Measurements from ENCODE around the gene GNPNAT1. TPM values are rescaled to one million over a fixed set of nuclear protein-coding genes. Genes with fewer than 3 reads are reported as not detected.
"Not testable (repeated sequence)": the region's sequence is repeated elsewhere in the genome, so short reads cannot be mapped to it uniquely, and the experiment has no call there.

GNPNAT1 gene
- total RNA-seq, 1 donor: 35.5 TPM

GRCh38 chr14:52776816-52777215 lies 14.6 kb downstream of the GNPNAT1 start:
- Histone ChIP-seq H3K4me2 (ENCODE audit: insufficient read depth, low read length) (no peak overlapping the region), H2AFZ (ENCODE audit: low read length) (no peak overlapping the region), H3K4me1 (ENCODE audit: insufficient read depth, low read length) (no peaks in the 10 kb centered on the region), H3K9me3 (ENCODE audit: low read depth, low read length) (no peaks in the 10 kb centered on the region), H4K20me1 (ENCODE audit: insufficient read depth, low read length) (no peaks in the 10 kb centered on the region), H3K27ac (ENCODE audit: low read depth, low read length) (no peak overlapping the region), H3K27me3 (ENCODE audit: insufficient read depth, low read length) (no peaks in the 10 kb centered on the region), H3K4me3 (ENCODE audit: insufficient read depth, low read length) (no peak overlapping the region), H3K36me3 (ENCODE audit: insufficient read depth, low read length) (peaks cover 55% of the 10 kb centered on the region), H3K79me2 (ENCODE audit: insufficient read depth, low read length) (no peaks in the 10 kb centered on the region)
- DNase-seq (ENCODE audit: insufficient read length, low spot score, missing footprints): peak; percentile 27
- no peak for TF ChIP-seq CTCF (IDR thresholded peaks at IDR 0.05; ENCODE audit: extremely low read depth, low read depth, low read length)

- H3K4me2 ChIP-seq (ENCODE audit: insufficient read depth, low read length): no peak overlapping the region
- H3K36me3 ChIP-seq (ENCODE audit: insufficient read depth, low read length): peaks cover 15% of the 10 kb centered on the region
- no peak overlapping the region for H3K27ac ChIP-seq (ENCODE audit: low read depth, low read length)
- no peaks in the 10 kb centered on the region for H3K27me3 ChIP-seq (ENCODE audit: insufficient read depth, low read length)
- no peak overlapping the region for H2AFZ ChIP-seq (ENCODE audit: low read length)
- no peaks in the 10 kb centered on the region for H3K9me3 ChIP-seq (ENCODE audit: low read depth, low read length)
- no peaks in the 10 kb centered on the region for H3K79me2 ChIP-seq (ENCODE audit: insufficient read depth, low read length)
- no peaks in the 10 kb centered on the region for H4K20me1 ChIP-seq (ENCODE audit: insufficient read depth, low read length)
- DNase-seq (ENCODE audit: insufficient read length, low spot score, missing footprints): no peak
- H3K4me1 ChIP-seq (ENCODE audit: insufficient read depth, low read length): no peaks in the 10 kb centered on the region
- H3K4me3 ChIP-seq (ENCODE audit: insufficient read depth, low read length): no peak overlapping the region
- TF ChIP-seq CTCF (IDR thresholded peaks at IDR 0.05; ENCODE audit: extremely low read depth, low read depth, low read length): no peak
These were observed 21.5 kb downstream of the GNPNAT1 start for GRCh38 chr14:52769887-52770286.

GRCh38 chr14:52767058-52767833 lies 24.2 kb downstream of the GNPNAT1 start:
- DNase-seq (ENCODE audit: insufficient read length, low spot score, missing footprints): no peak
- Histone ChIP-seq H3K27me3 (ENCODE audit: insufficient read depth, low read length) (no peaks in the 10 kb centered on the region), H3K27ac (ENCODE audit: low read depth, low read length) (no peak overlapping the region), H3K79me2 (ENCODE audit: insufficient read depth, low read length) (no peaks in the 10 kb centered on the region), H4K20me1 (ENCODE audit: insufficient read depth, low read length) (no peaks in the 10 kb centered on the region), H3K36me3 (ENCODE audit: insufficient read depth, low read length) (peaks cover 10% of the 10 kb centered on the region), H2AFZ (ENCODE audit: low read length) (no peak overlapping the region), H3K4me3 (ENCODE audit: insufficient read depth, low read length) (no peak overlapping the region), H3K4me2 (ENCODE audit: insufficient read depth, low read length) (no peak overlapping the region), H3K4me1 (ENCODE audit: insufficient read depth, low read length) (no peaks in the 10 kb centered on the region), H3K9me3 (ENCODE audit: low read depth, low read length) (no peaks in the 10 kb centered on the region)
- TF ChIP-seq CTCF (IDR thresholded peaks at IDR 0.05; ENCODE audit: extremely low read depth, low read depth, low read length): no peak

GRCh38 chr14:52762923-52763322 lies 28.5 kb downstream of the GNPNAT1 start:
- H3K36me3 ChIP-seq (ENCODE audit: insufficient read depth, low read length): peaks cover 17% of the 10 kb centered on the region
- not testable (repeated sequence) for H3K27ac ChIP-seq (ENCODE audit: low read depth, low read length); DNase-seq (ENCODE audit: insufficient read length, low spot score, missing footprints); H3K4me3 ChIP-seq (ENCODE audit: insufficient read depth, low read length); H3K79me2 ChIP-seq (ENCODE audit: insufficient read depth, low read length); H3K4me1 ChIP-seq (ENCODE audit: insufficient read depth, low read length); H3K27me3 ChIP-seq (ENCODE audit: insufficient read depth, low read length); H3K4me2 ChIP-seq (ENCODE audit: insufficient read depth, low read length); H3K9me3 ChIP-seq (ENCODE audit: low read depth, low read length); H4K20me1 ChIP-seq (ENCODE audit: insufficient read depth, low read length); H2AFZ ChIP-seq (ENCODE audit: low read length)

Data from osteoblast (primary cell).